Uterus (tissue), 2 donors: ENCODE data around the gene CTSO.

ENCODE experiments used
- CTCF ChIP-seq, 4 experiments: fragments of 200-600 bp in 2 of 4; fragments of 450-650 bp in 2 of 4; sonication (generic) in 2 of 4; IDR thresholded peaks; one replicate each; pipeline ENCODE4 v1.5.1; 2016 to 2019; ENCODE audit warnings: antibody characterized with exemption in 4 of 4, mild to moderate bottlenecking in 2 of 4, moderate library complexity in 1 of 4
- POLR2A ChIP-seq, 2 donors: fragments of 450-650 bp; IDR thresholded peaks; one replicate each; pipeline ENCODE4 v1.6.1; 2016; ENCODE audit warnings: antibody characterized with exemption in 2 of 2, mild to moderate bottlenecking in 1 of 2, moderate library complexity in 1 of 2

GRCh38 chr4:155960522-155960921 is 6.9 kb upstream of the CTSO start:
- no peak for TF ChIP-seq CTCF (IDR thresholded peaks at IDR 0.05)
- TF ChIP-seq POLR2A (IDR thresholded peaks at IDR 0.05) = no peak
